Activated naive CD4-positive, alpha-beta T cell (primary cell): ENCODE data around the gene RHBDL2.
"Not testable (repeated sequence)": the region's sequence is repeated elsewhere in the genome, so short reads cannot be mapped to it uniquely, and the experiment has no call there.

Experiments used
- DNase-seq, 4 experiments: peaks; one replicate each; lab custom pipeline; 2025; lab: John Stamatoyannopoulos, UW

Gene RHBDL2

GRCh38 chr1:38932571-38932970 is 9.1 kb downstream of the RHBDL2 start:
- DNase-seq: no peak

DNA sequence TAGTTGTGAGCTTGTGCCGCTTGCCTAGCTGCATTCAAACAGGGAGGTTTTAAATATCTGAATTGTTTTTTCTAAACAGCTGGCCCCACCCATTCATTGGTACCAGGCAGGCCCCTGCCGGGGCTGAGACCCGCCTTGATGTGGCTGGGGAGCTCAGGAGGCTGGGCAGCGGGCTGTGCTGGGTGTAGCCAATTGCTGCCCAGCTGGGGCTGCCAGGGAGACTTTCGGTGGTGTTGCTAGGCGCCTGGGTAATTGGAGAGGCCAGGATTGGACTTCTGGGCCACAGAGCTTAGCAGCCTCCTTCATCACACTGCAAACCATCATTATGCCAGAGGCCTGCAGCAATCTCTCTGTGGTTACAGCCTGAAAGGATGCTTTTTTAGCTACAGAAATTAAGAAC is 12.2 kb downstream of the RHBDL2 start:
- no peak for DNase-seq

DNA sequence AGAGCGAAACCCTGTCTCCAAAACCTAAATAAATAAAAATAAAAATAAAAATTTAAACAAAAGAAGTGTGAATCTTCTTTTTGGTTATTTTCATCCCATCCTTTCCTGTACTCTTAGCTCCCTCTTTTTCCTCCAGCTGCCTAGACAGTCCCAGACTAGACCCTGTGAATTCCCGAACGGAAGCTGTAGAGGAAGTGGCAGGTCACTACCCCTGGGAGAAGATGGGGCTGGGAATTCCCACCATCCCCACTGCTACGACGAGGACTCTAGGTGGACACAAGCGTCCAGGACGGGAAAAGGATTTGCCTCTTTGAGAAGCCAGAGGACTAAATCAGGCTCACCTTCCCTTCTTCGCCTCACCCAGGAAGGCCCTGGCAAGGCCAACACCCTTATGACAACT is 12.6 kb downstream of the RHBDL2 start:
- DNase-seq: no peak

DNA sequence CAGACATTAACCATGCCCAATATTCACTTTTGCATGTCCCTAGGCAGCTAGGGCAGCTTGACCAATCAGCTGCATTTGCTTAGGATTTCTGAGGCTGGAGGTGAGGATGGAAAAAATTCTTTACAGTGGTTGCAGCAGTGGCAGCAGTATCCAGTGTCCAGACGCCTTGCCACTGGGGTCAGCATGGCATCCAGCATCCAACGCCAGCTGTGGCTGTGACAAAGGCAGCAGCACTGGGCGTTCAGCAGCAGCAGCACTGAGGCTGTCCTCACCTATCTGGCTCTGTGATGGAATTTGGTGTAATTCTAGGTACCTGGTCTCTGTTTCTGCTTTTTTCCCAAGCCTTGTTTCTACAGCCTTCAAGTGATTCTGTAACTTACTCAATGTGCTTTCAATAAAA is 15.5 kb downstream of the RHBDL2 start:
- no peak for DNase-seq

DNA sequence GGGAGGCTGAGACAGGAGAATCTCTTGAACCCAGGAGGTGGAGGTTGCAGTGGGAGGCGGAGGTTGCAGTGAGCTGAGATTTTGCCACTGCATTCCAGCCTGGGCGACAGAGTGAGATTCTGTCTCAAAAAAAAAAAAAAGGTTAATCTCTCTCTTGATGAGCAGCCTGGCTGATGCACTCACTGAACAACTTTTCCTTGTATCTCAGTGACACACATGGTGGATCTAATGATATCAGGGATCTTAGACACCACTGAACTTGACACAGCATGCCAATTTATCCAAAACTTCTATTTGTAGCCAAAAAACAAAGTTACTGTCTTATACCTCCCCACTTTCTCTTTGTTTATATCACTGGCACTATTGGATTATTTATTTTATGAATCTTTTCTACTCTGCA is 16.2 kb downstream of the RHBDL2 start:
- no peak for DNase-seq

DNA sequence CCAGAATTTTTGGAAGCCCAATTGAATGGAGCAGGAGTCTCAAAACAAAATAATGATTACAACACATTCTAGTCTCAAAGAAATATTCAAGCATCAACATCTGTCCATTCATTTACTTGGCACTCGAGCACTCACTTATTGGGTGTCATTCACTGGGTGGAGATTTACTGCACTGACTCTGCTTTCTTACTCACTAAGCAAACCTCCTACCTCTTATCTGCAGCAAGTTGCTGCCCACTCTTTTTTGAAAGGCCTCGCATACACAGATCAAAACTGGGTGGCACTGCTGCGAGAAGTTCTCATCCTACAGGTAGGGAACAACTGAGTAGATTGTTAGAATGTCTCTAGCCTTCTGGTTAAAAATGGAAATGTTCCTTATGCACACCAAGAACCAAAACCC is 18.0 kb downstream of the RHBDL2 start:
- DNase-seq: no peak

DNA sequence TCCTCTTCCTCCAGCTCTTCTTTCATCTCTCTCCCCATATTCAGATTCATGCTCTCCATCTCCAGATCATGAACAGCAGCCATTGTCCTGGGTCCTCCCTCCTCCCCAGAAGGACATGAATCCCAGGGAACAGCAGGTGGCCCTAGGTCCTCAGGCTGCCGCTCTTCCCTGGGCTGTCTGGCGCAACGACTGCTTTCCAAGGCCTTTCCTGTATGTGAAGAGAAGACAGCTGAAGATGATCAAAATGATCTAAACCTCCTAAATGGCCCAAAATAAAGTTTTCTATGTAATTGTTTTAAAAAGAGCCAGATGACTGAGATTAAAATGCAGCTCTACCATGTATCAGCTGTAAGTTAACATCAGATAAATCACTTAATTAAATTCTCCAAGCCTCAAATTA is 22.5 kb downstream of the RHBDL2 start:
- no peak for DNase-seq

DNA sequence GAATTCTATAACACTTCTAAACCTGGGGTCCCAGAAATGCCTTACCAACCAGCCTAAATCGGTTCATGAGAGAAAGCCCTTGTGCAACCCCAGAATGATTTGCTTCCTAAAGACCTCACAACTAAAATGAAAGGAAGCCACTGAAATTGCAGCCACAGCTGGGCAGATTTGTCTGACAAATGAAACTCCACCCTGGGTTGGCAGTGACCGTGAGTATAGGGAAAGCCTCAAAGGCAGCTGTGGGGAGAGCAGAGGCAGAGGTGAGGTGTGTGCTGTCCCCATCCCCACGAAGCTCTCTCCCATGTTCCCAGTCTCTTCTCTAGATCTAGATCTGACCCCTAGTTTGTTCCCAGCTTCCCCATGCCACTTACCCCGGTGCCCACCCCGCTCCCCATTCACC is 23.1 kb downstream of the RHBDL2 start:
- DNase-seq: no peak

GRCh38 chr1:38917772-38918171 is 23.9 kb downstream of the RHBDL2 start:
- DNase-seq: no peak

DNA sequence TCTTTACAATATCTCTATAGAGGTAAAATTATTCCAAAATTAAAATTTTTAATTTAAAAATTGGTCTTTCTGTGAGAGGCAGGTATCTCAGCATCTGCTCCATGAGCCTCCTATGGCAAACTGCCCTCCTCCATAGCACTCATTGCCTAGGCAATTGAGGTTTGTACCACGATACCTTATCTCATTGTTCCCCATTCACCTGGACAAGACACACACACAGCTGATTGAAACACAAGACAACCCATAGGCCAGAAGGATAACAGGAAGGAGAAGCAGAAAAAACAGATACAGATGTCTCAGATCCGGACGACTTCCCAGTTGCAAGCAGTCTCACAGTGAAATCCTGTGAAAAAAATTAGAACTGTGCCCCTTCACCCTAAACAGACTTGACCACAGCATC is 24.3 kb downstream of the RHBDL2 start:
- no peak for DNase-seq

GRCh38 chr1:38915352-38915948 is 26.2 kb downstream of the RHBDL2 start:
- DNase-seq: no peak

DNA sequence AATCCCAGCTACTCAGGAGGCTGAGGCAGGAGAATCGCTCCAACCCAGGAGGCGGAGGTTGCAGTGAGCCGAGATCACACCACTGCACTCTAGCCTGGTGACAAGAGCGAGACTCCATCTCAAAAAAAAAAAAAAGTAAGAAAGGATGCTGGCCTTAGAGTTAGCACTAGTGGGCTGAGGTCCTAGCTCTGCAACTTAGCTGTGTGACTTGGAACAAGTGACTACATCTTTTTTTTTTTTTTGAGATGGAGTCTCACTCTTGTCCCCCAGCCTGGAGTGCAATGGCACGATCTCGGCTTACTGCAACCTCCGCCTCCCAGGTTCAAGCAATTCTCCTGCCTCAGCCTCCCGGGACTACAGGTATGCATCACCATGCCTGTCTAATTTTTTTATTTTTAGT is 26.7 kb downstream of the RHBDL2 start:
- not testable (repeated sequence) for DNase-seq

- DNase-seq: no peak
Observed at GRCh38 chr1:38908821-38909220, 32.8 kb downstream of the RHBDL2 start.

DNA sequence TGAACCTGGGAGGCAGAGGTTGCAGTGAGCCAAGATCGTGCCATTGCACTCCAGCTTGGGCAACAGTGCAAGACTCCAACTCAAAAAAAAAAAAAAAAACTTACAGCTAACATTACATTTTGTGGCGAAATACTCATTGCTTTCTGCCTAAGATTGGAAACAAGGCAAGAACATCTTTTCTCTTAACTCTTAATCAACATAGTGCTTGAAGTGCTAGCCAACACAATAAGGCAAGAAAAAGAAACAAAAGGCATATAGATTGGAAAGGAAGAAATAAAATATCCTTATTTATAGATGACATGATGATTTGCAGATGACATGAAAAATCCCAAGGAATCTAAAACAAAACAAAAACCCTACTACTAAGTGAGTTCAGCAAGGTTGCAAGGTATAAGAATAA is 35.6 kb downstream of the RHBDL2 start:
- DNase-seq: no peak

- DNase-seq: no peak
Observed at GRCh38 chr1:38899560-38899959, 42.1 kb downstream of the RHBDL2 start.

GRCh38 chr1:38898653-38899230 is 42.9 kb downstream of the RHBDL2 start:
- DNase-seq: no peak

DNA sequence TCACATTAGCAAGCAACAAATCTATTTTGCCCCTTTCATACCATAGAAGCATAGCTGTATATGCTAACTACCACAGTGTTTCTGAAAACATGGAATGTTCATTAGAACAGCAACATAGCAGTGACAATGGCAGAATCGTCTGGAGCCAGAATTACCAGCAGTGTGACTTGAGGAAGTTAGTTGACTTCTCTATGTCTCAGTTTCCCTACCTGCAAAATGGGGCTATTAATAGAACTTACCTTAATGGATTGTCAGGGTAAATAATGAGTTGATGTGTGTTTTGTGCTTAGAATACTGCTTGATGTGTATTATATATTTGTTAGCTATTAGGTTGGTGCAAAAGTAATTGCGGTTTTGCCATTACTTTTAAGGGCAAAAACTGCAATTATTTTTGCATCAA is 45.5 kb downstream of the RHBDL2 start:
- no peak for DNase-seq

- DNase-seq: no peak
Observed at GRCh38 chr1:38892976-38893375, 48.7 kb downstream of the RHBDL2 start.

DNA sequence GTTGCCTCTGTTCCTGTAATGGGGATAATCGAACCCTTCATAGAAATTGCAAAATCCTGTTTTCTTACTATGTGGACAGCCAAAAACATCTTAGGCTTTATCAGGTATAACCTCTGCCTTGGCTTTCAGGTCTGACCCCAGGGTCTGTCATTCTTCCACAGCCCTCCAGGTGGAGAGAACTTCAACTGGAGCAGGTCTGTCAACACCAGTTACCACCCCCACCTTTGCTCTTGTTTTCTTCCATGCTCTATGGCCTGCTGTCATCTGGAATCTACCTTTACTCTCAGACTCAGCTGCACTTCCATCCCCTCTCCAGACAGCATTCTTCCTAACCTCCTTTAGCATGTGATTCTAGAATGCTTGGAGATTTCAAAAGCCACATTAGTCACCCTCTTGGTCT is 49.9 kb downstream of the RHBDL2 start:
- no peak for DNase-seq

- DNase-seq: no peak
Observed at GRCh38 chr1:38889589-38889988, 52.0 kb downstream of the RHBDL2 start.

DNA sequence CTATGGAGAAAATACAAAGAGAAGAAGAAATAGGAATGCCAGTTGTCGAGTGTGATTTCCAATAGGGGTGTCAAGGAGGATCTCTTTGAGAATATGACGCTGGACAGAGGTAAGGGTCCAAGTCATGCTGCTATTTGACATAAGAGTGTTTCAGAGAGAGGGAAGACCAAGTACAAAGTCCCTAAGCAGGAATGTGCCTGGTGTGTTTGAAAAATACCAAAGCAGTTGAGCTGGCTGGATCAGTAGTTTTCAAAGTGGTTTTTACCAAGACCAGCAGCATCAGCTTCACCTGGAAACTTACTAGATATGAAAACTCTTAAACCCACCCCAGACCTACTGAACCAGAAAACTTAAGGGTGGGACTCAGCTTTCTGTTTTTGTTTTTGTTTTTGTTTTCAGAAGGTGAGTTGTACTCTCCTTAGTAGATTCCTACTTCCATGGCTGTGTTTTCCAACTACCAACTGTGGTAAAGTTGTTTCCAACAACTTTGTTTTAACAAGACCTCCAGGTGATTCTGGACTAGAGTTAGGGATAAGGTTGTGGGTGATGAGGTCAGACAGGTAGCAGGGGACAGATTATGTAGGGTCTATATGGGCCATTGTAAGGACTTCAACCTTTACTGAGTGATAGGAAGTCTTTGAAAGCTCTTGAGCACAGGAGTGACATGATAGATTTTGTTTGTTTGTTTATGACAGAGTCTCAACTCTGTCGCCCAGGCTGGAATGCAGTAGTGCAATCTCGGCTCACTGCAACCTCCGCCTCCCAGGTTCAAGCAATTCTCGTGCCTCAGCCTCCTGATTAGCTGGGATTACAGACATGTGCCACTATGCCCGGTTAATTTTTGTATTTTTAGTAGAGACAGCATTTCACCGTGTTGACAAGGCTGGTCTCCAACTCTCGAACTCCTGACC is 53.0 kb downstream of the RHBDL2 start:
- DNase-seq: no peak

DNA sequence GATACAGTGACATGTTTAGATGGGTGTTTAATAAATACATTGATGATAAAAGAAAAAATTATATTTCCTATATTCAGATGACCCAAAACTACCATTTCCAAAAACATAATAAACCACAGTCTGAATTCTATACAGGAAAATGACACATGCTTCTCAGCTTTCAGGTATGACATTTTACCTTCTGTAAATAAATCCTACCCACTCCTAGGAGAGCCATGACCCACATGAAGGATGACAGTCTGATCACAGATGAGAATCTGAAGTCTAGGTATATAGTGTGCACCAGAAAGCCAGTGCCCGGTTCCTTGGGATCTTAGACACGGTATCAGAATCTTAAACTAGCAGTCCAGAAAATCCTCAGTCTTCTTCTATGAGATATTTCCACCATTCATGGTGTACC is 56.5 kb downstream of the RHBDL2 start:
- DNase-seq: no peak

GRCh38 chr1:38881487-38881886 is 60.1 kb downstream of the RHBDL2 start, which contains the start of gene GJA9:
Gene GJA9, minus strand, starts transcription at chr1:38881587. Its CDS starts 5,489 bp downstream, at chr1:38876098.
- DNase-seq: no peak
